Thyroid gland (tissue), 4 donors: ENCODE results near the gene CABLES2.

Experiments
- POLR2A ChIP-seq, 2 donors: fragments of 450-650 bp; IDR thresholded peaks; one replicate each; pipeline ENCODE4 v1.6.1; 2017; ENCODE audit warnings: antibody characterized with exemption in 2 of 2, mild to moderate bottlenecking in 2 of 2, moderate library complexity in 1 of 2
- TF ChIP-seq, protein P1 (sequence below), 6 experiments: fragments of 200-600 bp in 3 of 6; fragments of 450-650 bp in 3 of 6; sonication (generic) in 3 of 6; IDR thresholded peaks; one replicate each; pipeline ENCODE4 v1.5.1; 2016 to 2019; ENCODE audit warnings: antibody characterized with exemption in 6 of 6, mild to moderate bottlenecking in 2 of 6, inconsistent platforms in 1 of 6, moderate library complexity in 1 of 6

GRCh38 chr20:62454904-62455636 lies 48.0 kb upstream of the CABLES2 start:
- TF ChIP-seq, protein P1, sequence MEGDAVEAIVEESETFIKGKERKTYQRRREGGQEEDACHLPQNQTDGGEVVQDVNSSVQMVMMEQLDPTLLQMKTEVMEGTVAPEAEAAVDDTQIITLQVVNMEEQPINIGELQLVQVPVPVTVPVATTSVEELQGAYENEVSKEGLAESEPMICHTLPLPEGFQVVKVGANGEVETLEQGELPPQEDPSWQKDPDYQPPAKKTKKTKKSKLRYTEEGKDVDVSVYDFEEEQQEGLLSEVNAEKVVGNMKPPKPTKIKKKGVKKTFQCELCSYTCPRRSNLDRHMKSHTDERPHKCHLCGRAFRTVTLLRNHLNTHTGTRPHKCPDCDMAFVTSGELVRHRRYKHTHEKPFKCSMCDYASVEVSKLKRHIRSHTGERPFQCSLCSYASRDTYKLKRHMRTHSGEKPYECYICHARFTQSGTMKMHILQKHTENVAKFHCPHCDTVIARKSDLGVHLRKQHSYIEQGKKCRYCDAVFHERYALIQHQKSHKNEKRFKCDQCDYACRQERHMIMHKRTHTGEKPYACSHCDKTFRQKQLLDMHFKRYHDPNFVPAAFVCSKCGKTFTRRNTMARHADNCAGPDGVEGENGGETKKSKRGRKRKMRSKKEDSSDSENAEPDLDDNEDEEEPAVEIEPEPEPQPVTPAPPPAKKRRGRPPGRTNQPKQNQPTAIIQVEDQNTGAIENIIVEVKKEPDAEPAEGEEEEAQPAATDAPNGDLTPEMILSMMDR (IDR thresholded peaks at IDR 0.05), result no peak
- no peak for TF ChIP-seq POLR2A (IDR thresholded peaks at IDR 0.05)
